ENCODE measurements around the gene ADGRG1.
"Not testable (repeated sequence)": the region's sequence is repeated elsewhere in the genome, so short reads cannot be mapped to it uniquely, and the experiment has no call there.

Gene ADGRG1

GRCh38 chr16:57628008-57628781, at the start of gene ADGRG1:
TSS of gene ADGRG1 (plus strand) at chr16:57628630. CDS start at chr16:57650288, 21,658 bp downstream.
- DNase-seq (ENCODE audit: low read depth, low spot score), result peak; percentile 16

- no peak for DNase-seq (ENCODE audit: low read depth, low spot score)
These were observed 49.1 kb upstream of the ADGRG1 start for GRCh38 chr16:57579361-57579665.

- no peak for DNase-seq (ENCODE audit: low read depth, low spot score)
These were observed 43.3 kb upstream of the ADGRG1 start for GRCh38 chr16:57585051-57585687.

- DNase-seq (ENCODE audit: low read depth, low spot score), result no peak
These were observed 39.6 kb upstream of the ADGRG1 start for GRCh38 chr16:57588831-57589230.

GRCh38 chr16:57589374-57589773, 39.1 kb upstream of the ADGRG1 start:
- DNase-seq (ENCODE audit: low read depth, low spot score), result no peak

GRCh38 chr16:57590654-57591085, 37.8 kb upstream of the ADGRG1 start:
- no peak for DNase-seq (ENCODE audit: low read depth, low spot score)

- peak; percentile 18 for DNase-seq (ENCODE audit: low read depth, low spot score)
These were observed 37.2 kb upstream of the ADGRG1 start for GRCh38 chr16:57591086-57591869.

- no peak for DNase-seq (ENCODE audit: low read depth, low spot score)
These were observed 36.5 kb upstream of the ADGRG1 start for GRCh38 chr16:57591870-57592485.

GRCh38 chr16:57592591-57593003, 35.8 kb upstream of the ADGRG1 start:
- DNase-seq (ENCODE audit: low read depth, low spot score), result peak; percentile 13

- DNase-seq (ENCODE audit: low read depth, low spot score), result no peak
These were observed 35.4 kb upstream of the ADGRG1 start for GRCh38 chr16:57593021-57593420.

GRCh38 chr16:57593990-57594389, 34.4 kb upstream of the ADGRG1 start:
- no peak for DNase-seq (ENCODE audit: low read depth, low spot score)

GRCh38 chr16:57594531-57595031, 33.8 kb upstream of the ADGRG1 start:
- no peak for DNase-seq (ENCODE audit: low read depth, low spot score)

GRCh38 chr16:57596234-57596633, 32.2 kb upstream of the ADGRG1 start:
- not testable (repeated sequence) for DNase-seq (ENCODE audit: low read depth, low spot score)

GRCh38 chr16:57598437-57598836, 30.0 kb upstream of the ADGRG1 start:
- no peak for DNase-seq (ENCODE audit: low read depth, low spot score)

GRCh38 chr16:57600048-57600835, 28.2 kb upstream of the ADGRG1 start:
- DNase-seq (ENCODE audit: low read depth, low spot score), result no peak

- no peak for DNase-seq (ENCODE audit: low read depth, low spot score)
These were observed 27.4 kb upstream of the ADGRG1 start for GRCh38 chr16:57600952-57601580.

- DNase-seq (ENCODE audit: low read depth, low spot score), result no peak
These were observed 26.5 kb upstream of the ADGRG1 start for GRCh38 chr16:57601801-57602478.

- no peak for DNase-seq (ENCODE audit: low read depth, low spot score)
These were observed 25.1 kb upstream of the ADGRG1 start for GRCh38 chr16:57603115-57604024.

- no peak for DNase-seq (ENCODE audit: low read depth, low spot score)
These were observed 24.3 kb upstream of the ADGRG1 start for GRCh38 chr16:57604177-57604576.

Measured in activated CD4-positive, CD25-positive, alpha-beta regulatory T cell treated with anti-CD3 and anti-CD28 coated beads, Interleukin-2, amount 50 U/mL, for 16 hours (primary cell).